ENCODE measurements around the gene UMODL1.

The UMODL1 gene

DNA sequence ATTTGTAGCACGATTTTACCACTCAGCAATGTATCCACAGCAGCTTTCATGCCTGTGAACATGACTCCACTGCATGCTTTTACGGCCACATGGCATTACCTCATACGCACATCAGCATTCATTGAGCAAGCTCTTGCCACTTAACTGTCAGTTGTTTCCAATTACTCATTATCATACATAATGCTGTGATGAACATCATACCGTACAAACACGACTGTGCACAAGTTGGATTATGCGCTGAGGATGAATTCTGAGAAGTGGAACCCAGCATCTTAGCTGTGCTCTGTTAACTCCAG lies 9.6 kb downstream of the UMODL1 start:
- no peak for DNase-seq

DNA sequence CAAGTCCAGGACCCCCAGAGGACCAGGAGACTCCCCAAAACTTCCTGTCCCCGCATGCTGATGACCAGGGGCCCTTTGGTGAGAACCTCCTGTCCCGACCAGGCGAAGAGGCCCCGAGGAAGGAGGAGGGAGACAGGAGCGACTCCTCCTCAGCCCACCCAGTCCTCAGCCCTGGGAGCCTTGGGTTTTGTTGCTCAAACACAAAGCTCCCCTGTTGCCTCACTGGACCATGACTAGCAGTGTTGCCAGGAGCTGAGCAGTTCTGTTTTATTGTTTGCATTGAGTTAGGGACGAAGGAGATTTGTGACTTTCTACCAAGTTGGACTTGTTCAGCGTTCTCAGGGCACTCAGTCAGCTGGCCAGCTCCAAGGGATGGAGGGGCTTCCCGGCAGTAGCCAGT lies 10.0 kb downstream of the UMODL1 start:
- no peak for DNase-seq

DNA sequence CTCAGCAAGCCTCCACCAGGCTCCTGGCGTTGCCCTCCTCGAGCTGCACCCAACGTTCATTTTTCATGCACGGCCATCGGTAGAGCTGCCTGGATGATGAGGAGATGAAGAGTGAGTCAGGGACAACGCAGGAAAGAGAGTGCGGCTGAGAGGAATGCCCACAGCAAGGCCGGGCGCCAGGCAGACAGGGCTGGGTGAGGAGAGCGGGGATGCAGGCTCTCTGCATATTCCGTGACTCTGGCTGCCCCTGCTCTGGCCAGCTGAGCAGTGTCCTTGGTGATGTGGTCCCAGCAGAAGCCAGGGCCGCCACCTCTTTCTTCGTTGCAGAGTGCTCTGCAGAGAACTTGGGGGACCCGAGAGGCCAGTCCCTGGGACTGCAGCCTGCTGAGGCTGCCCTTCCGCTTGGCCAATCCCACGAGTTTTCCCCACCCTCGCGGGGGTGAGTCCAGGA lies 10.8 kb downstream of the UMODL1 start:
- DNase-seq, result no peak

DNA sequence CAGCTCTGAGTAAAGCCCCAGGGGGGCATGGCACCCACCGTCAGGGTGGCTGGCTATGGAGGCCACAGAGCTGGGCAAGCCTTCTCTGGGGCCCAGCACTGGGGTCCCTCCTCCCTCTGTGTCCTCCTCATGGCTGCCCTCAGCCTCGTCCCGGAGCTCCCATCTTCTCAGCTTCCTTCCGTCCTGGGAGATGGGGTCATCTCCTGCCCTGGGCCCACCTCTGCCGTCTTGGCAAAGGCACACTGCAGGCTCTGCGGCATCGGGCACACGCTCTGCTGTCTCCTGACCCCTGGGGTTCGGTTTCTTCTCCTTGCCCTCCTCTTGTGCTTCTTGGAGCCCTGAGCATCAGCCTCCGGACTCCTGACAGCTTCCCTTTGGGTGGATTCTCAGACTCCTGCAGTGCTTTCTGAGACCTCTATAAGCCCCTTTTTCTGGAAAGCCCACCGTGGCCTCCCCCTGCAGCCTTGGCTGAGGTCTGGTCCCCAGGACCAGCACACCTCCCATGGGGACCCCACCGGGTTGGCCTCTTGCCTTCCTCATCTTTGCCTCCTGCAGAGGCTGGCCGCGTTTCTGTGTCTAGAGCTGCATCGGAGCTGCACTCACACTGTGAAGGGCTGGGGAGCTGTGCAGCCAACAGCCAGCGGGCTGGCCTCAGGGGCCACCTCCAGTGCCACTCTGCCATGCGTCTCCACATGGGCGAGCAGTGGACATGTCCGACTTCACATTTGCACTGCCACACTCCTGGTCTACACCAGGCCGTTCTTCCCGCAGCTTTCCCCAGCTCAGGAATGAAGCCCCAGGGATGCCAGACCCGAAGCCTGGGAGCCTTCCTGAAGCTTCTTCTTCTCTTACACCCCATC lies 11.6 kb downstream of the UMODL1 start:
- DNase-seq, result no peak

DNA sequence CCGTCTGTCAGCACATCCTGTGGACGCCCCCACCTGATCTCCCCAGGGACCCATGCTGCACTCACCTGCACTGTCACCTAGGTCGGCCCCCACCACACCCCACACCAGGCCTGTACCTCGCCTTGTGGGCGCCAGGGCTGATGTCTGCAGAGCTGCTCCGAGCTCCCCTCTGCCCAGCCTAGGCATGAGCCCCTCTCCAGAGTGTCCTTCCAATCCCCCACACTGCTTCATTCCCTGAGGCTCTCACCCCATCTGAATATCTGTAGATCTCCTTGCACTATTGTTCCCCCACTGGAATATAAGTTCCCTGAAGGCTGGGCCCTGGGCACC lies 12.2 kb downstream of the UMODL1 start:
- DNase-seq, result no peak

DNA sequence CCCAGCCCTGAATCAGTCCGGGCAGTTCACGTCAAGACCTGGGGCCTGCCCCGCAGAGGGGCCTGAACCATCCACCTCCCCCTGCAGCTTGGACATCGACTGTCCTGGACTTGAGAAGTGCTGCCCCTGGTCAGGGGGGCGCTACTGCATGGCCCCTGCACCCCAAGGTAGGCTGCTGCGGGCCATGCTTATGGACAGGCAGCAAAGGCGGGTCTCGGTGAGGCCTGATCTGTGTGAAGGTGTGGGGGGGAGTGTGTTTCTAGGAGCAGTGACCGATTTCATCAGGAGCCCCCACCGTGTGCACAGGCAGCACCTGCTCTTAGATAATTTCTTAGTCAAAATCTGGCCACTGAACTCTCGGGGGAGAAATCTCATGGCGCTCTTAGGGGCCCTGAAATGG lies 13.0 kb downstream of the UMODL1 start:
- no peak for DNase-seq

DNA sequence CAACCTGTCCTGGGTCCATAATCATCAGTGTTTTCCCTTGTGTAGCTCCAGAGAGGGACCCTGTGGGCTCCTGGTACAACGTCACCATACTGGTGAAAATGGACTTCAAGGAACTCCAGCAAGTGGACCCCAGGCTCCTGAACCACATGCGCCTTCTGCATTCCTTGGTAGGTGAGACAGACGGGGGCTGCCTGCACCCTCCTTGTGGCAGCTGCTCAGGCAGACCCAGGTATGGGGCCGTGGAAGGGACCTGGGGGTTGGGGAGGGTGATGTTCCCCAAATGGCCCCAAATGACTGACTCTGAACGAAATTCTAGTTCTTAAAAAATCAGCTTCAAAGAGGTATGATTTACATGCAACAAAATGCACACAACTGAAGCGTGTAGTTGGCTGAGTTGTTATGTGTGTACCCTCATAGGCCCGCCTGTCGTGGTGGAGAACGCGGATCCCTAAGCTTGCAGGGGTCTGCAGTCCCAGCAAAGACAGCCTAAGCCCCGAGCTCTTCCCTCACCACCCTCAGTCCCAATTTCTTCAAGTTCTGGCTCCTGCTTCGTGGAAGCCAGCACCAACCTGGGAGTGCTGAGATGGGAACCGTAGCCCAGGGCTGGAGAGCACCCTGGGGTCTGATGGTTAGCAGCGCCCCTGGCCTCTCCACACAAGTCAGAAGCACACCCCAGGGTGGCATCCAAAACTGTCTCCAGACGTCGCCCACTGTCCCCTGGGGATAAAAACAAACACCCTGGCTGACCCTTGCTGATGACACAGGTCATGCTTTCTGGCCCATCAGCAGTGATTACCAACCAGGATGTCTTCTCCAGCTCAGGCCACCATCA lies 14.3 kb downstream of the UMODL1 start:
- no peak for DNase-seq

DNA sequence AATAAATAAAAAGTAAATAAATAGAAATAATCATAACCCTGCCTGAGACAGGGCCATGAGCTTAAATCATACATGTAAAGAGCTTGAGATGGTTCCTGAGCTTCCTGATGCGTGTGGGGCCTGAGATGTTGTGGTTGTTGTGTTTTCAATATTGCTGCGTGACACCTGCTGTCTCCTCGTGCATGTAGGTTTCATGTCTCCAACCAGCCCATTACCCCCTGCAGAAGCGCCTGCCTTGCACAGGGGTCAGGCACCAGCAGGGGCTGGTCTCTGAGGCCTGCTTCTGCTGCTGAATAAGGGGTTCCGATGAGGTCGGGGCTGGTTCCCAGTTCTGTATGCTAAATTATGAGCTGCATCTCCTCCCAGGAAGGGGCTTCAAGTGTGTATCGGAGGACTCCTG lies 15.9 kb downstream of the UMODL1 start:
- no peak for DNase-seq

DNA sequence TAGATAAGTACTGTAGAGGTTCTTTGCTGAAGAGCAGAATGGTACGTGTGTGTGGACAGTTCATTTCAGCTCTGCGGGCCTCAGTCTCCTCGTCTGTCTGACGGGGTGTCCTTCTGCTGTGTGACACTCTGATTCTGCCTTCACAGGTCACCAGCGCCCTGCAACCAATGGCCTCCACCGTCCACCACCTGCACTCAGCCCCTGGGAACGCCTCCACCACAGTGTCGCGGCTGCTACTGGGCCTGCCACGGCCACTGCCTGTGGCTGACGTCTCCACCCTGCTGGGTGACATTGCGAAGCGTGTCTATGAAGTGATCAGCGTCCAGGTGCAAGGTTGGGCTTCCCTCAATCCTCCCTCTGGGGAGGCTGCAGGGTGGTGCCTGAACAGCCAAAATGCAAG lies 17.0 kb downstream of the UMODL1 start:
- DNase-seq, result no peak

DNA sequence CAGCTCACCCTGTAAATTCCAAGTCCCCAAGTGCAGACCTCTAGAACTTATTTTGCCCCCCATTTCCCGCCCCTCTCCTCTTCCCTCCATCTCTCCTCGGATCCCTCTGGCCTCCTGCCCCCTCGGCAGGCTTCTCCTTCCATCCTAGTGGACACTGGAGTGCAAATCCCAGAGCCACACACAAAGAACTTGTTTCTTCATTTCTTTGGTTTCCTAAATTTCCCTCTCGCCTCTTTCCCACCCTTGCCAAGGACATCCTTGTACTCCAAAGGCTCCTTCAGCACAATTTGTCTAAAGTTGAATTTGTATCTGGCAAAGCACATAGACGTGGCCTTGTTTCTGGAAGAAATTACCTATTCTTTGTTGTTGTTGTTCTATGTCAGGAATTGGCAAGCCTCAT lies 17.5 kb downstream of the UMODL1 start:
- DNase-seq, result no peak

DNA sequence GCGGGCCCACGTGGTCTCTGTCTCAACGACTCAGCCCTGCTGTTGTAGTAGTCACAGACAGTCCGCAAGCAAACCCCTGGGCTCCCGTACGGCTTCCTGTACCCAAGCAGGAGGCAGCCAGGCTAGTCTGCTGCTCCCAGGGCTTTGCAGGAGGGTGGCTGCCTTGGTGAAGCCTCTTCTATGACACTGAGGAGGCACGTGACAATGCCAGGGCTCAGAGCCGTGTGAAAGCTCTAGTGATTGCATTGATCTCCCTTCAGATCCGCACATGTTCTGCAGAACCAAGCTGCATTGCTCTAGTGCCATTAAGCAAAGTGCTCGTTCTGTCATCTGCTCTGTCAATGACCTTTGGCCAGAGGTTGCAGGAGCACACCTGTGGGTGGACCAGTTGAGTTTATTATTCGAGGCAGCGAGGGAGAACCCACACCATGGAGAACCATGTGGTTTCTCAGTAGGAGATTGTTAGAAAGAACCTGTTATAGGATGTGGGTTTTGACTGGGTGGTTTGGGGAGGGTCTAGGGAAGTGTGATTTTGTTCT lies 18.0 kb downstream of the UMODL1 start:
- no peak for DNase-seq

DNA sequence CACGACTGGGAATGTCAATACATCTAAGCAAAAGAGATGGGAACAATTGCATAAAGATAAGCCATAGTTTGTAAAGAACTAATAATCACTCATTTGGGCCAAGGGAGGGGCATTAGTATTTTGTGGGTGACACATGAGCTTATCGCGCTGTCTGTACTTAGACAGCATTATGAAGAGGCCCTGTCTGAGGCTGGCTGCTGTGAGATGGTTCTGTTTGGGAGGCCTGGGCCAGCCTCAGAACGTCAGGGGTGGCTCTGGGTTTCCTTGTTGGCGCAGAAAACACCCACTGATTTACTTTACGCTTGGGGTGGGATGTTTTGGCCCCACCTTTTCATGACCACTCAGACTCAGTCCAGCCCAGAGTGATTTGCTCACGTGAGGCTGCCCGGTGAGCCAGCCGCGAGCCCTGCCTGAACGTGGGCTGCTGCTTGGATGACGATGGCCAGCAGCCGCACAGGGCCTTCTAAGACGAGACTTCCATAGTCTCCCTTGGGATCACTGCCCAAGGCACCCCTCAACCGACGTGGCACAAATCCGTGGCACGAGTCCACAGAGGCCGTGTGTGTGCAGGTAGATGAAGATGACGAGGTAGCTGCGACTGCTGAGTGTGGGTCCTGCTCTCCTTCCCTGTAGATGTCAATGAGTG lies 18.7 kb downstream of the UMODL1 start:
- DNase-seq, result no peak

DNA sequence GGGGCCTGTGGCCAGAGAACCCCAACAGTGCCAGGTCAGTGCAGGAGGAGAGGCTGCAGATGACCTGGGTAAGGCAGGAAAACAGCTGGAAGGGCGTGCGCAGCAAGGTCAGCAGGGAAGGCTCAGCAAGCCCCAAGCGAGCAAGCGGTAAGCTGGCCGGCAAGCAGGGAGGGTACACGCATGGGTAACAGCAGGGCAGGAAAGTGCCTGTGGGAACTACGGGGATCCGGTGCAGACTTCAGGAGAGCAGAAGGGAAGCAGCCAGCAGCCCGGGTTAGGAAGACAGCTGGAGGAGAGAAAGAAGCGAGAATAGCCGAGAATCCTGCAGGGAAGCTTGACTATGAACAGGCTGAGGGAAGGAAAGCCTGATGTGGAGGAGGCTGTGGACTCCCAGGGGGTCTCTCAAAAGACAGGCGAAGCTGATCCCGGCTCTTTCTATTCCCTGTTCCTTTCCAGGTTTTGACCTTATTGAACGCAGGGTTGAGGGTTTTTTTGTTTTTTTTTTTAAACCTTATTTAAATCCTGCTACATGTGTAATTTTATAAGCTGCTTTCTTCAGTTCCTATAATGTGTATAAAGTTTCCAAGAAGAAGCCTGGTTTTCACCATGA lies 20.9 kb downstream of the UMODL1 start:
- peak; percentile 30 for DNase-seq

DNA sequence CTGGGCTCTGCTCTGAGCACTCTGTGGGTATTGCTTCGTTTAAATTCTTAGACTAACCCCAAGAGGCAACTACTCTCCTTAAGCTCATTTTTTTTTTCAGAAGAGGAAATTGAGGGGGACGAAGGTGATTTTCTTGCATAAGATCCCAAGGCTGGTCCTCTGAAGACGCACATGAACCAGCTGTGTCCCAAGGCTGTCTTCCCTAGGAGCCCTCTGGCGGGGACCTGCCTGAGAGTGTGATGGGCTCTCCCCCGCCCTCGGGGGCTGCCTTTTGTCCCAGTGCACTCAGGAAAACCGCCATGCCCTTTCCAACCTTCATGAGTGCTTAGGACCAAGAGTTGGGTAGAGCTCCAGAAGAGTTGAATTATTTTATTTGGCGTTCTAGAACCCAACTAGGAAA lies 21.7 kb downstream of the UMODL1 start:
- DNase-seq, result no peak

DNA sequence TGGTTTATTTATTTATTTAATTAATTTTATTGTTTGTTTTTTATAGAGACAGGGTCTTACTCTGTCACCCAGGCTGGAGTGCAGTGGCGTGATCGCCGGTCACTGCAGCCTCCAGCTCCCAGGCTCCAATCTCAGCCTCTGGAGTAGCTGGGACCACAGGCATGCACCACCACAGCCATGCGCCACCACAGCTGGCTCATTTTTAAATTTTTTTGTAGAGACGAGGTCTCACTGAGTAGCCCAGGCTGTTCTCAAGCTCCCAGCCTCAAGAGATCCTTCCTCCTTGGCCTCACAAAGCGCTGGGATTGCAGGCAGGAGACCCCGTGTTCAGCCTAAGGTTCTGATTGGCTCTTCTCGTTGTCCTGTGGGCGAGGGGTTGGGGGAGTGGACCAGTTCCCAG lies 22.1 kb downstream of the UMODL1 start:
- no peak for DNase-seq

DNA sequence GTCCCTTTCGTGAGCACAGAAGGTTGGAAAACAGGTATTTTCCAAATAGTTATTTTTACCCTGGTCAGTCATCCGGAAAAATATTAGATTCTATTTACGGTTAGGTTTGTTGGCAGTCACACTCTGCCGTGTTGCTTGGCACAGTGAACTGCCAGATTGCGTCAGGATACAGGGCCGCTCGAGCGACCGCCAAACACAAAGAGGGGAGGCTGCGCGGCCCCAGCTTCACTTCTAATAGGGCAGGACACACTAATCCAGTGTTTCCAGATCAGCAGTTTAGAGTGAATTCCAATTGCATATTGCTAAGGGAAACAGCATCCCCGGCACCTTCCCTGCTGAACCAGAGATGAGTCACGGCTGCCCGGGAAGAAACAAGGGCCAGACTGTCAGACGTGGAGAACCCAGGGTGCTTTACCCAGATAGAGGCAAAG lies 22.9 kb downstream of the UMODL1 start:
- DNase-seq, result no peak

DNA sequence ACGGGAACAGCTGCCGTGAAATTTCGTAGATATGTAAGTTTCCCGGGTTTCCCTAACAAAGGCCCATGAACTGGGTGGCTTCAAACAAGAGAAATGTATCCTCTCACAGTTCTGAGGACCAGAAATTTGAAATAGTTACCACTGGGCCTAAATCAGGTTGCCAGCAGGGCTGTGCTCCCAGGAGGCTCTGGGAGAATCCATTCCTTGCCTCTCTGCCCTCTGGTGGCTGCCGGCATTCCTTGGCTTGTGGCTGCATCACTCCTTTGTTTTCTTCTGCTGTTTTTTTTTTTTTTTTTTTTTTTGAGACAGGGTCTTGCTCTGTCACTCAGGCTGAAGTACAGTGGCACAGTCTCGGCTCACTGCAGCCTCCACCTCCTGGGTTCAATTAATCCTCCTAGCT lies 23.7 kb downstream of the UMODL1 start:
- DNase-seq, result no peak

DNA sequence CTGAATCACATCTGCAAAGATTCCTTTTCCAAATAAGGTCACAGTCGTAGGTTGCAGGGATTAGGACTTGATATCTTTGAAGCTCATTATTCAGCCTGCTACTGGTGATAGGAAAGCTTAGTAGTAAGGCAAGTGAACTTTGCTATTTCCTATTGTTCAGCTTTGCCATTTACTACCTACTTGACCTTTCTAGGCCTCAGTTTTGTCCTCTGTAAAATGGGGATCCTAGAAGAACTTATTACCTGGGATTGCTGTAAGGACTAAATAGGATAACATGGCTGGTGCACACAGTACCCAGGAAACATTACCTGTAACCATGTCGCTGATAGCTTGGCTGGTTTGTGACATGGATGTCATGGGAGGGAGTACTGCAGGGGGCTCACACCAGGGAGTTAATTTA lies 24.5 kb downstream of the UMODL1 start:
- DNase-seq, result no peak

DNA sequence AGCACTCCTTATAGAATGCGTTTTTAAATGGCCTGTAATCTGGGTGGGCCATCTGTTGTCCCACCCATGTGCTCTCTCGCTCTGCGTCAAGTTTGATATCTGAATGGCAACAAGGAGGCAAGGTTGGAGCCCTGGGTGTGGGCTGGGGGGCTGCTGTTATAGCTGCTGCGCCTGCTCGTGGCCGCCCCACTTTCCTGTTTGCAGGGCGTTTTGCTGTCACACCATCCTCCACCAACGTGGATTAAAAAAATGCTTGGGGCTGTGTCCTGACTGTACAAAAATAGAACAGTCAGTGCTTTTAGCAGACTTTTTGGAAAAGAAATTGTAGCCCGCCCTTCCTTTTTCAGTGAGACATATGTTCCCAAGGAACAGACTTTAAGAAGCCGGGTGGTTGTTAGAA lies 25.4 kb downstream of the UMODL1 start:
- DNase-seq, result no peak

DNA sequence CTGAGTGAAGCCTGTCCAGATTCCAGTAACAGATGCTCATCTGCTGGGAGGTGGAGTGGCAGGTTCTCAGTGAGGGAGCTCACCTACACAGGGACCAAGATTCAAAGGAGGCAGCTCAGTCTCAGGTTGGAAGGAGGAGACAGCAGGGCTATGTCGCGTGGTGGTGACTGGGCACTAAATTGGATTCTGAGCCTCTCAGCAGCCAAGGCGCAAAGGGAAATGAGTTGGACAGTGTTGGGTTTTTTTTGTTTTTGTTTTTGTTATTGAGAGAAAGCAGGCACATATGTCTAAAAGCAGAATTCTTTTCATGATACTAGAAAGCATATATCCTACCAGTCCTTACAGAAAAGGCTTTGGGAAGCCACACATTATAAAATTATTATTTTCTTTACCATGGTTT lies 26.2 kb downstream of the UMODL1 start:
- no peak for DNase-seq

DNA sequence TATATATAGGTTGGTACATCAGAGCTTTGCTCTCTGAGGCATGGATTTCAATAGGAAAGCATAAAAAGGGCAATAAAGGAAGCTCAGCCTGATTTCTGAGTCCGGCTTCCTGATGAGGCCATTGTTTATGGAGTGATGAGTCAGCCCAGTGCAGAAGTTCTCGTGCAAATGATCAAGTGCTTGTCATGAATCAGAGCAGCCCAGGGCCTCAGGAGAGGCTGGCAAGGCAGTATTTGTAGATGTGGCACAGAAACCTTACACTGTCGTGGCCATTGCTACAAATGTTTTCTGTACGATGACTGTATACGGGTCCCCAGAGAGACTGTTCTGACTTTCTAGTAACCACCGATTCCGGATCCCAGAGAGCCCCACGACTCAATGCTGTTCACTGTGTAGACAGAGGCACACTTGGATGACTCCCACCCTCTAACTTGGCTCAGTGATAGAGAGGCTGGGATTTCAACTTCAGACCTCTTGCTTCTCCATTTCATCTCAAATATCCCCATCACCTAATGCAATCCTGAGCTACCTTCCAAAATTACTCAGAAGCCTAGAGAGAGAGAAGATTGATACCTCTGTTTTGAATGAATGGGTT lies 26.8 kb downstream of the UMODL1 start:
- no peak for DNase-seq

DNA sequence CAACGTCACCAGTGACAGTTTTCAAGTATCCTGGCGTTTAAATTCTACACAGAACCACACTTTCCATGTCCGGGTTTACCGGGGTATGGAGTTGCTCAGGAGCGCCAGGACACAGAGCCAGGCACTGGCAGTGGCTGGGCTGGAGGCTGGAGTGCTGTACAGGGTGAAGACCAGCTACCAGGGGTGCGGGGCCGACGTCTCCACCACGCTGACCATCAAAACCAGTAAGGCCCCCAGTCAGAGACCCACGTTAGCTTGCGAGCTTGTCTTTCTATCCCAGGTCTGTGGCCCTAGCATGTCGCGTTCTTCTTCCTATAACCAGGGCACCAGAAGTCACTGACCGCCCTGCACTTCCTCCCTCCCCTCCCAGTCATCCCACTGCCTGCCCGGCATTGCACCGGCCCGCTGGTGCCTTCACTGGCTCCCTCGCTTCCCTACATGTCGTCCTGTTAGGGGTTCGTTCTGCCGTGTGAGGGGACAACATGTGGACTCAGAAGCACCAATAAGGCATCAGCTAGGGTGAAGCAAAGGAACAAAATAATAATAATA lies 27.9 kb downstream of the UMODL1 start:
- DNase-seq, result no peak

DNA sequence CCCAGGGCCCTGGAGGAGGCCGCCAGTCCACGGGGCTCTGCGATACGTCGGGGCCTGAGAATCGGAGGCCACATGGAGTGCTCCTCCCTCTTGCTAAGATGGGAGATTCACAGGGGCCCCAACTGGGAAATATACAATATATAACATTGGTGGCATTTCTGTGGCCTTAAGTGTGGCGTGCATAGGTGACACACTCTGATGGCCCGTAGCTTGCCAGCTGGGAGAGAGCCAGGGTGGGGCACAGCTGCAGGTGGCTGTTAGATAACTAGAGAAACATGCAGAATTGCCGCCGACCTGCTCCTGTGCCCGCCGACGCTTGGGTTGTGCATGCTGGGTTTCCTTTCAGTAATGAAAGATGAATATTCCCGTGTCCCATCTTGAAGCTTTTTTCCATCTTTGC lies 30.1 kb downstream of the UMODL1 start:
- no peak for DNase-seq

Measured in NCI-H187 treated with DMSO at 0.1 percent for 48 hours (cell line).